ENCODE data around the gene STEAP1B.

- TF ChIP-seq EZH2 (IDR thresholded peaks at IDR 0.05) (no peak), POLR2AphosphoS5 (IDR thresholded peaks at IDR 0.05; ENCODE audit: borderline replicate concordance, low read depth, low read length) (no peak), FOXP2 (optimal IDR thresholded peaks at IDR 0.05; ENCODE audit: control extremely low read depth, extremely low read length, insufficient read depth) (no peak)
These were observed 22.7 kb downstream of the STEAP1B start for GRCh38 chr7:22477262-22477661.
